Parathyroid adenoma (tissue), 2 donors: ENCODE data around the gene CMTM1.
"Not testable (repeated sequence)": the region's sequence is repeated elsewhere in the genome, so short reads cannot be mapped to it uniquely, and the experiment has no call there.

ENCODE experiments used
- H2AFZ ChIP-seq: fragments of 300-600 bp; sonication (generic); one replicate; pipeline ENCODE4 v1.7.0; 2017; ENCODE audit warnings: antibody characterized with exemption, mild to moderate bottlenecking
- H3K27ac ChIP-seq: fragments of 300-600 bp; sonication (generic); one replicate; pipeline ENCODE4 v1.7.0; 2017
- H3K27me3 ChIP-seq: fragments of 300-600 bp; sonication (generic); one replicate; pipeline ENCODE4 v1.7.0; 2017; ENCODE audit warnings: low read length; ENCODE audit not compliant: control insufficient read depth, insufficient read depth
- H3K36me3 ChIP-seq: fragments of 300-600 bp; sonication (generic); one replicate; pipeline ENCODE4 v1.7.0; 2017; ENCODE audit warnings: low read length; ENCODE audit not compliant: control insufficient read depth, insufficient read depth
- H3K4me1 ChIP-seq: fragments of 300-600 bp; sonication (generic); one replicate; pipeline ENCODE4 v1.7.0; 2017; ENCODE audit warnings: control low read depth
- H3K4me2 ChIP-seq: fragments of 300-600 bp; sonication (generic); one replicate; pipeline ENCODE4 v1.7.0; 2017; ENCODE audit warnings: low read length
- H3K4me3 ChIP-seq: fragments of 300-600 bp; sonication (generic); one replicate; pipeline ENCODE4 v1.7.0; 2017; ENCODE audit warnings: low read depth, low read length
- H3K79me2 ChIP-seq: fragments of 300-600 bp; sonication (generic); one replicate; pipeline ENCODE4 v1.7.0; 2017; ENCODE audit warnings: control low read depth
- H3K9ac ChIP-seq: fragments of 300-600 bp; sonication (generic); one replicate; pipeline ENCODE4 v1.7.0; 2017; ENCODE audit warnings: mild to moderate bottlenecking
- H3K9me3 ChIP-seq: fragments of 300-600 bp; sonication (generic); one replicate; pipeline ENCODE4 v1.7.0; 2017; ENCODE audit warnings: low read length; ENCODE audit not compliant: control insufficient read depth
- CTCF ChIP-seq: fragments of 300-600 bp; sonication (generic); IDR thresholded peaks from one replicate; pipeline ENCODE4 v1.7.0; 2017; ENCODE audit warnings: antibody characterized with exemption, mild to moderate bottlenecking
- donor health status: primary hyperparathyroidism.

Gene CMTM1

GRCh38 chr16:66592241-66592640, 26.0 kb downstream of the CMTM1 start:
- Histone ChIP-seq H3K9me3 (no peaks in the 10 kb centered on the region), H3K27me3 (no peaks in the 10 kb centered on the region), H2AFZ (no peak overlapping the region), H3K9ac (no peak overlapping the region), H3K4me3 (no peak overlapping the region), H3K79me2 (no peaks in the 10 kb centered on the region), H3K4me1 (no peaks in the 10 kb centered on the region), H3K27ac (no peak overlapping the region), H3K36me3 (no peaks in the 10 kb centered on the region), H3K4me2 (no peak overlapping the region)
- no peak for TF ChIP-seq CTCF

- H3K4me1 ChIP-seq: no peaks in the 10 kb centered on the region
- H2AFZ ChIP-seq: no peak overlapping the region
- no peak overlapping the region for H3K27ac ChIP-seq
- H3K27me3 ChIP-seq: no peaks in the 10 kb centered on the region
- no peaks in the 10 kb centered on the region for H3K36me3 ChIP-seq
- no peak overlapping the region for H3K4me3 ChIP-seq
- no peaks in the 10 kb centered on the region for H3K79me2 ChIP-seq
- no peak for TF ChIP-seq CTCF
- H3K9me3 ChIP-seq: no peaks in the 10 kb centered on the region
- no peak overlapping the region for H3K4me2 ChIP-seq
- H3K9ac ChIP-seq: no peak overlapping the region
Measured at GRCh38 chr16:66592814-66593213, 26.6 kb downstream of the CMTM1 start.

- H3K9me3 ChIP-seq: no peaks in the 10 kb centered on the region
- H3K27ac ChIP-seq: no peak overlapping the region
- H3K36me3 ChIP-seq: no peaks in the 10 kb centered on the region
- no peak overlapping the region for H3K9ac ChIP-seq
- no peaks in the 10 kb centered on the region for H3K79me2 ChIP-seq
- no peak overlapping the region for H3K4me3 ChIP-seq
- no peaks in the 10 kb centered on the region for H3K27me3 ChIP-seq
- no peak overlapping the region for H2AFZ ChIP-seq
- H3K4me2 ChIP-seq: no peak overlapping the region
- TF ChIP-seq CTCF: no peak
- no peaks in the 10 kb centered on the region for H3K4me1 ChIP-seq
Measured at GRCh38 chr16:66594739-66595138, 28.5 kb downstream of the CMTM1 start.

DNA sequence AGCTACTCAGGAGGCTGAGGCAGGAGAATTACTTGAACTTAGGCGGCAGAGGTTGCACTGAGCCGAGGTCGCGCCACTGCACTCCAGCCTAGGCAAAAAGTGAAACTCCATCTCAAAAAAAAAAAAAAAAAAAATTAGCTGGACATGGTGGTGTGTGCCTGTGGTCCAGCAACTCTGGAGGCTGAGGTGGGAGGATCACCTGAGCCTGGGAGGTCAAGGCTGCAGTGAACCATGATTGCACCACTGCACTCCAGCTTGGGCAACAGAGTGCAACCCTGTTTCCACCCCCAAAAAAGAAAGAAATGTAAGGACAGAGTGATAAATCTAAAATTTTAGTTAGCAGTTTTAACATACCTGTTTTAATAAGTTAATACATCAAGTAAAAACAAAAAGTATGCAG, 30.3 kb downstream of the CMTM1 start:
- not testable (repeated sequence) for H3K4me1 ChIP-seq, H3K4me3 ChIP-seq, H3K27me3 ChIP-seq, H3K9ac ChIP-seq, H2AFZ ChIP-seq, H3K4me2 ChIP-seq, H3K79me2 ChIP-seq, H3K36me3 ChIP-seq, H3K27ac ChIP-seq, H3K9me3 ChIP-seq

- Histone ChIP-seq H3K36me3 (no peaks in the 10 kb centered on the region), H3K9ac (no peak overlapping the region)
Measured at GRCh38 chr16:66596986-66597848, 31.0 kb downstream of the CMTM1 start.

More at GRCh38 chr16:66596986-66597848, 31.0 kb downstream of the CMTM1 start:
- no peak overlapping the region for H3K4me3 ChIP-seq
- no peak for TF ChIP-seq CTCF
- no peaks in the 10 kb centered on the region for H3K4me1 ChIP-seq
- no peak overlapping the region for H2AFZ ChIP-seq
- H3K4me2 ChIP-seq: no peak overlapping the region
- H3K27ac ChIP-seq: no peak overlapping the region
- no peaks in the 10 kb centered on the region for H3K27me3 ChIP-seq
- H3K9me3 ChIP-seq: no peaks in the 10 kb centered on the region
- H3K79me2 ChIP-seq: no peaks in the 10 kb centered on the region
